Loucy (cell line): ENCODE data around the gene MYO1F.

Experiments used
- H2AFZ ChIP-seq: fragments of 200-600 bp; sonication (generic); 2 replicates; pipeline ENCODE4 v1.6.0; 2016; ENCODE audit warnings: antibody characterized with exemption, mild to moderate bottlenecking, low read length, moderate library complexity
- H3F3A ChIP-seq: fragments of 200-600 bp; 2 replicates; pipeline ENCODE4 v1.6.0; 2016; ENCODE audit warnings: antibody characterized with exemption, low read depth, mild to moderate bottlenecking
- H3K27me3 ChIP-seq: fragments of 200-600 bp; sonication (generic); 2 replicates; pipeline ENCODE4 v1.6.1; 2014; ENCODE audit warnings: low read length, mild to moderate bottlenecking; ENCODE audit not compliant: insufficient read depth, poor library complexity, severe bottlenecking
- H3K36me3 ChIP-seq: fragments of 200-600 bp; sonication (generic); 2 replicates; pipeline ENCODE4 v1.6.1; 2016; ENCODE audit warnings: low read length; ENCODE audit not compliant: insufficient read depth
- H3K4me1 ChIP-seq: fragments of 200-600 bp; sonication (generic); 2 replicates; pipeline ENCODE4 v1.5.1; 2014; ENCODE audit warnings: low read length, mild to moderate bottlenecking; ENCODE audit not compliant: insufficient read depth, poor library complexity, severe bottlenecking
- H3K4me2 ChIP-seq: fragments of 200-600 bp; sonication (generic); 2 replicates; pipeline ENCODE4 v1.6.0; 2014; ENCODE audit warnings: antibody characterized with exemption, low read length, low read depth, mild to moderate bottlenecking; ENCODE audit not compliant: poor library complexity, severe bottlenecking
- H3K4me3 ChIP-seq: fragments of 200-600 bp; sonication (generic); 2 replicates; pipeline ENCODE4 v1.5.1; 2014; ENCODE audit warnings: low read length, mild to moderate bottlenecking, mixed read lengths; ENCODE audit not compliant: poor library complexity, severe bottlenecking
- H3K79me2 ChIP-seq: fragments of 200-600 bp; sonication (generic); 2 replicates; pipeline ENCODE4 v1.6.1; 2014; ENCODE audit warnings: low read length; ENCODE audit not compliant: insufficient read depth
- H3K9ac ChIP-seq: fragments of 200-600 bp; sonication (generic); 2 replicates; pipeline ENCODE4 v1.6.0; 2014; ENCODE audit warnings: mild to moderate bottlenecking, low read depth, low read length, moderate library complexity; ENCODE audit not compliant: poor library complexity, severe bottlenecking
- H3K9me2 ChIP-seq: fragments of 200-600 bp; sonication (generic); replicated peaks from 2 replicates; pipeline ENCODE4 v1.6.1; 2016; ENCODE audit warnings: low read depth, low read length, mixed read lengths
- H3K9me3 ChIP-seq: fragments of 200-600 bp; sonication (generic); 2 replicates; pipeline ENCODE4 v1.6.1; 2014; ENCODE audit warnings: mild to moderate bottlenecking, antibody characterized with exemption, low read length, low read depth; ENCODE audit not compliant: insufficient read depth
- H4K20me1 ChIP-seq: fragments of 200-600 bp; sonication (generic); 2 replicates; pipeline ENCODE4 v1.6.0; 2014; ENCODE audit warnings: antibody characterized with exemption, low read length, mild to moderate bottlenecking; ENCODE audit not compliant: insufficient read depth, poor library complexity, severe bottlenecking
- EZH2phosphoT487 ChIP-seq: fragments of 200-600 bp; IDR thresholded peaks from 2 replicates; pipeline ENCODE4 v1.6.1; 2018; ENCODE audit warnings: antibody characterized with exemption, mild to moderate bottlenecking, moderate library complexity, borderline replicate concordance
- TF ChIP-seq, protein P1 (sequence below): fragments of 200-600 bp; sonication (generic); conservative IDR thresholded peaks from 2 replicates; pipeline ENCODE4 v1.5.1; 2014; ENCODE audit warnings: mild to moderate bottlenecking, antibody characterized with exemption, low read length

The MYO1F gene

DNA sequence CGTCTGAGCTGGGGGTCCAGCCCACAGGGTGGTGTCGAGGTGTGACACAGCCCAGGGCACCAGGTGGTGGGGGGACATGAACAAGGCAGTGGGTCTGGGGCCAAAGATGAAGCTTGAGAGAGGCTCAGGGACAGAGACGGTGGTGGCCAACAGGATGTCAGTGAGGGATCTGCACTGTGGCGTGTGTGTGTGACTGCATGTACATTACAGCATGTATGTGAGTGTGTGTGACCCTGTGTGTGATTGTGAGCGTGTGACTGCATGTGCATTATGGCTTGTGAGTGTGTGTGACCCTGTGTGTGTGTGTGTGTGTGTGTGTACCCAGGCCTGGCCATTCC is 31.7 kb upstream of the MYO1F start:
- H3K9me2 ChIP-seq = no peaks in the 10 kb centered on the region
- no peaks in the 10 kb centered on the region for H4K20me1 ChIP-seq
- no peaks in the 10 kb centered on the region for H3K27me3 ChIP-seq
- no peaks in the 10 kb centered on the region for H3K9me3 ChIP-seq
- H3K4me3 ChIP-seq = peak overlapping the region; percentile 84
- no peak overlapping the region for H2AFZ ChIP-seq
- no peak for TF ChIP-seq EZH2phosphoT487
- TF ChIP-seq, protein P1, sequence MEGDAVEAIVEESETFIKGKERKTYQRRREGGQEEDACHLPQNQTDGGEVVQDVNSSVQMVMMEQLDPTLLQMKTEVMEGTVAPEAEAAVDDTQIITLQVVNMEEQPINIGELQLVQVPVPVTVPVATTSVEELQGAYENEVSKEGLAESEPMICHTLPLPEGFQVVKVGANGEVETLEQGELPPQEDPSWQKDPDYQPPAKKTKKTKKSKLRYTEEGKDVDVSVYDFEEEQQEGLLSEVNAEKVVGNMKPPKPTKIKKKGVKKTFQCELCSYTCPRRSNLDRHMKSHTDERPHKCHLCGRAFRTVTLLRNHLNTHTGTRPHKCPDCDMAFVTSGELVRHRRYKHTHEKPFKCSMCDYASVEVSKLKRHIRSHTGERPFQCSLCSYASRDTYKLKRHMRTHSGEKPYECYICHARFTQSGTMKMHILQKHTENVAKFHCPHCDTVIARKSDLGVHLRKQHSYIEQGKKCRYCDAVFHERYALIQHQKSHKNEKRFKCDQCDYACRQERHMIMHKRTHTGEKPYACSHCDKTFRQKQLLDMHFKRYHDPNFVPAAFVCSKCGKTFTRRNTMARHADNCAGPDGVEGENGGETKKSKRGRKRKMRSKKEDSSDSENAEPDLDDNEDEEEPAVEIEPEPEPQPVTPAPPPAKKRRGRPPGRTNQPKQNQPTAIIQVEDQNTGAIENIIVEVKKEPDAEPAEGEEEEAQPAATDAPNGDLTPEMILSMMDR = no peak
- H3K9ac ChIP-seq = peak overlapping the region; percentile 85
- H3F3A ChIP-seq = no peaks in the 10 kb centered on the region
- H3K36me3 ChIP-seq = no peaks in the 10 kb centered on the region
- H3K4me1 ChIP-seq = peaks cover 28% of the 10 kb centered on the region
- peak overlapping the region; percentile 84 for H3K4me2 ChIP-seq
- H3K79me2 ChIP-seq = peaks cover 40% of the 10 kb centered on the region

DNA sequence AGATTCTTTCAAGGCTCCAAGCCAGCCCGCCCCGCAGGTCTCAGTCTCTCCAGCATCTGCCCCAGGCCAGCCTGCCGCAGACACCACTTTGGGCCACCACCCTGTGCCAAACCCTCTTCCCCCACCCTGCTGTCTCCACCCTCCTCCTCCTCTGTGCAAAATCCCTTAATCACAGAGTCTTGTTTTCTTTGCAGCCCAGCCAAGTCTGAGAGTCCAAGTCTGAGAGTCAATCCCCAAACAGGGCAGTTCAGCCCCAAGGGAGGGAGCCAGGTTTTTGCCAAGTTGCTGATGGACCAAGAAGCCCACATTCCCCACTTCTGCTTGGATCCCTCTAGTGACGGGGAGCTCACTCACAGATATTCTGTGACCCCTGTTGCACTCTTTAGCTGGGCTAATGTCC is 30.1 kb upstream of the MYO1F start:
- H3K9me2 ChIP-seq = no peaks in the 10 kb centered on the region
- no peaks in the 10 kb centered on the region for H3K9me3 ChIP-seq
- peak overlapping the region; percentile 17 for H3K4me2 ChIP-seq
- no peak overlapping the region for H3K4me3 ChIP-seq
- peaks cover 27% of the 10 kb centered on the region for H3K4me1 ChIP-seq
- no peaks in the 10 kb centered on the region for H3F3A ChIP-seq
- peaks cover 40% of the 10 kb centered on the region for H3K79me2 ChIP-seq
- H3K36me3 ChIP-seq = no peaks in the 10 kb centered on the region
- no peak overlapping the region for H2AFZ ChIP-seq
- H4K20me1 ChIP-seq = no peaks in the 10 kb centered on the region
- H3K27me3 ChIP-seq = no peaks in the 10 kb centered on the region
- TF ChIP-seq, protein P1 = no peak
- TF ChIP-seq EZH2phosphoT487 = no peak
- H3K9ac ChIP-seq = no peak overlapping the region

DNA sequence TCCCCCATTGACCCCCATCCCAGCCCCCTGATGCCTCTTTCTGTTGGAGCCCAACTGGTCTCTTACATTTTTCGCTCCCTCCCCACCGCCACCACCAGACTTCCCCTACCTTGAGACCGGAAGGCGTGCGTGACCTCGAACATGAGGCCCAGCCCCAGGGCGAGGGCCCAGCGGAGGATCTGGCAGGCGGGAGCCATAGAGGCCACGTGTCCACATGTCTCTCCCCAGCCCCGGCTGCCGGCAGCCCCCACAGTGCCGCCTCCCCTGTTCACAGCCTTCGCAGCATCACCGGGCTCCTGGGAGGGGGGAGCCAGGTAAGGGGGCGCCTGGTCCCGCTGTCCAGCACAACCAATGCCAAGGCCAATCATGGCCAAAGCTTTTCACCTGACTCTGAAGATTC is 28.3 kb upstream of the MYO1F start:
- Histone ChIP-seq H2AFZ (no peak overlapping the region), H3K27me3 (no peaks in the 10 kb centered on the region), H3K4me1 (peaks cover 16% of the 10 kb centered on the region)

More for the DNA sequence above, 28.3 kb upstream of the MYO1F start:
- no peaks in the 10 kb centered on the region for H3K36me3 ChIP-seq
- H3F3A ChIP-seq = no peaks in the 10 kb centered on the region
- H3K4me3 ChIP-seq = no peak overlapping the region
- H3K9me2 ChIP-seq = no peaks in the 10 kb centered on the region
- no peak overlapping the region for H3K4me2 ChIP-seq
- no peak for TF ChIP-seq EZH2phosphoT487
- TF ChIP-seq, protein P1 = no peak
- peaks cover 40% of the 10 kb centered on the region for H3K79me2 ChIP-seq
- H4K20me1 ChIP-seq = no peaks in the 10 kb centered on the region
- H3K9me3 ChIP-seq = no peaks in the 10 kb centered on the region
- H3K9ac ChIP-seq = no peak overlapping the region
